DOHH2 (cell line): ENCODE measurements around the gene R3HDML.

Source experiments
- EZH2phosphoT487 ChIP-seq: fragments of 200-600 bp; sonication (generic); IDR thresholded peaks from 2 replicates; pipeline ENCODE4 v1.6.1; 2017; ENCODE audit warnings: borderline replicate concordance, mild to moderate bottlenecking, antibody characterized with exemption, low read length, moderate library complexity, mixed read lengths
- TF ChIP-seq, protein P1 (sequence below): fragments of 200-600 bp; sonication (generic); IDR thresholded peaks from one replicate; pipeline ENCODE4 v1.5.1; 2014; ENCODE audit warnings: antibody characterized with exemption, mild to moderate bottlenecking, low read depth, low read length; ENCODE audit not compliant: poor library complexity, severe bottlenecking

DNA sequence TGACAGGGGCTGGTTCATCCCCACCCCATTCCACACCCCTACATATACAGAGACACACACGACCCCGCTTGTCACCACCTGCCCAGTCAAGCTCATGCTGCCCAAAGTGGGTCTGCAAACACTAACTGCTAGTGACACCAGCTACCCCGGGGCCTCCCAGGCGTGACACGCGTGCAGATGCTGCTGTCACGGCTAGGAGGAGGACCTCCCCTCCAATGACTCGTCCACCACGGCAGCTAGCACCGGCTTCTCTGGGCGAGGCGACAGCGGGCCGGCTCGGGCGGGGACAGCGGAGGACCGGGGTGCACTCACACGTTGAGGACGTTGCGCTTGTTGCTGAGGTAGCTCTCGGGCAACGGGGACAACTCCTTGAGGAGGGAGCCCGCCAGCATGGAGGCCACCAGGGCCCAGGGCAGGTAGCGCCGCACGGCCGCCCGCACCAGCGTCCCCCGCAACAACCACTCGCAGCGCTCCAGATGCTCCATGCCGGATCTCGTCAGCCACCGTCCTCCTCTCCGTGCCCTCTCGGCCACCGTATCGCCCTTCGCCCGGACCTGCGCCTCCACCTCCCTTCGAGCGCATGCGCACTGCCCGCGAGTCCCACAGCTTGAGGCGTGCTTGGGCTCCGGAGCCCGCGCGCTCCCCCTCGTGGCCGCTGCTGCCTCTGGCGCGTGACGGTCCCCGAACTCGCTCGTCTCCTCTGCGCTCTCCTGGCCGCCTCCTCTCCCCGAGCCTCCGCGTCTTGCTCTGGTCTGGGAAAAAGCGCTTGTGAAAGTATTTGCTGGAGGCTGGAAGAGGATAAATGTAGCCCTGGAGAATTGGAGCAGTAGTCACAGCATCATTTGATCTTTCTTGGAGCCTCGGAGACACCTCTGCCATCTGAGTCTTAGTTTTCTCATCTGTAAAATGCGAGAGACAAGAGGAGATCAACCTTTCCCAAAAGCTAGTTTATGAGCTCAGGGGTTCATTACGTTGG, 25.9 kb upstream of the R3HDML start, which contains the start of gene FITM2:
- TF ChIP-seq, protein P1, sequence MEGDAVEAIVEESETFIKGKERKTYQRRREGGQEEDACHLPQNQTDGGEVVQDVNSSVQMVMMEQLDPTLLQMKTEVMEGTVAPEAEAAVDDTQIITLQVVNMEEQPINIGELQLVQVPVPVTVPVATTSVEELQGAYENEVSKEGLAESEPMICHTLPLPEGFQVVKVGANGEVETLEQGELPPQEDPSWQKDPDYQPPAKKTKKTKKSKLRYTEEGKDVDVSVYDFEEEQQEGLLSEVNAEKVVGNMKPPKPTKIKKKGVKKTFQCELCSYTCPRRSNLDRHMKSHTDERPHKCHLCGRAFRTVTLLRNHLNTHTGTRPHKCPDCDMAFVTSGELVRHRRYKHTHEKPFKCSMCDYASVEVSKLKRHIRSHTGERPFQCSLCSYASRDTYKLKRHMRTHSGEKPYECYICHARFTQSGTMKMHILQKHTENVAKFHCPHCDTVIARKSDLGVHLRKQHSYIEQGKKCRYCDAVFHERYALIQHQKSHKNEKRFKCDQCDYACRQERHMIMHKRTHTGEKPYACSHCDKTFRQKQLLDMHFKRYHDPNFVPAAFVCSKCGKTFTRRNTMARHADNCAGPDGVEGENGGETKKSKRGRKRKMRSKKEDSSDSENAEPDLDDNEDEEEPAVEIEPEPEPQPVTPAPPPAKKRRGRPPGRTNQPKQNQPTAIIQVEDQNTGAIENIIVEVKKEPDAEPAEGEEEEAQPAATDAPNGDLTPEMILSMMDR, result peak; percentile 93
- no peak for TF ChIP-seq EZH2phosphoT487
